HepG2 (cell line): Measurements from ENCODE around the gene CHN1. TPM values are rescaled to one million over a fixed set of nuclear protein-coding genes. Genes with fewer than 3 reads are reported as not detected.

Experiments used
- ATAC-seq: fragments of 200-7000 bp; cut with Tn5 transposase; 3 replicates; pipeline ENCODE4 v1.9.1; 2020; ENCODE audit warnings: mild to moderate bottlenecking, moderate library complexity
- BruUV-seq: library from RNA; stranded (reverse); fragments of 400-500 nt; replicated peaks from 2 replicates; lab custom pipeline; 2021; lab: Mats Ljungman, UMichigan
- CTCF ChIA-PET: fragments of 300-600 bp; formaldehyde crosslinking; extraction: SDS; loops from one replicate; lab custom pipeline; 2021; ENCODE audit warnings: low total read pairs, inconsistent platforms, low intra/inter-chr PET ratio; lab: Yijun Ruan, JAX
- POLR2A ChIA-PET: fragments of 350-600 bp; sonication (Branson Sonifier 250); formaldehyde crosslinking; loops from one replicate; lab custom pipeline; 2020; ENCODE audit warnings: antibody characterized with exemption, inconsistent platforms; lab: Yijun Ruan, JAX
- DNase-seq: peaks from one replicate; pipeline ENCODE4 v3.0.0-alpha.2; 2015; ENCODE audit warnings: low spot score
- FAIRE-seq: peaks from 3 replicates; lab custom pipeline; 2011; peaks lifted over from hg19 to GRCh38; lab: Jason Lieb, UNC
- H2AFZ ChIP-seq: one replicate; pipeline ENCODE4 v1.6.1; 2011; ENCODE audit warnings: low read length, inconsistent platforms
- H3K27ac ChIP-seq: fragments of 300-600 bp; 3 replicates; pipeline ENCODE4 v1.8.0; 2011; ENCODE audit warnings: mixed run types, mild to moderate bottlenecking, mixed read lengths, low read length, inconsistent platforms; ENCODE audit not compliant: insufficient read depth; ENCODE audit errors: extremely low read length
- H3K27me3 ChIP-seq, 2 experiments: fragments of 200-600 bp in 1 of 2; 2 replicates in 1 of 2; 3 replicates in 1 of 2; pipeline versions ENCODE4 v1.6.0 to v1.8.0; 2011; ENCODE audit warnings: low read length in 2 of 2, mild to moderate bottlenecking in 2 of 2, moderate library complexity in 2 of 2, inconsistent platforms in 1 of 2; ENCODE audit not compliant: insufficient read depth in 2 of 2, control insufficient read depth in 1 of 2
- H3K36me3 ChIP-seq, 2 experiments: fragments of 200-600 bp in 1 of 2; replicated peaks in 1 of 2; 2 replicates in 1 of 2; 3 replicates in 1 of 2; pipeline versions ENCODE4 v1.5.1 to v1.8.0; 2011; ENCODE audit warnings: low read length in 2 of 2, inconsistent platforms in 1 of 2; ENCODE audit not compliant: insufficient read depth in 2 of 2, control insufficient read depth in 1 of 2
- H3K4me1 ChIP-seq: 2 replicates; pipeline ENCODE4 v1.5.1; 2012; ENCODE audit warnings: low read length, inconsistent platforms; ENCODE audit not compliant: insufficient read depth
- H3K4me2 ChIP-seq: 2 replicates; pipeline ENCODE4 v1.6.0; 2011; ENCODE audit warnings: low read depth, low read length, inconsistent platforms
- H3K4me3 ChIP-seq, 3 experiments: fragments of 200-600 bp in 1 of 3; sonication (generic), shearing (Covaris generic) in 1 of 3; replicated peaks in 1 of 3; 2 replicates each; pipeline ENCODE4 v1.5.1; 2011 to 2016; ENCODE audit warnings: low read length in 3 of 3, inconsistent platforms in 2 of 3, low read depth in 2 of 3, mild to moderate bottlenecking in 2 of 3, control low read depth in 1 of 3, mixed read lengths in 1 of 3; ENCODE audit not compliant: insufficient read depth in 1 of 3
- H3K79me2 ChIP-seq: one replicate; pipeline ENCODE4 v1.6.1; 2011; ENCODE audit warnings: low read length, inconsistent platforms; ENCODE audit not compliant: insufficient read depth
- H3K9ac ChIP-seq: 2 replicates; pipeline ENCODE4 v1.6.0; 2011; ENCODE audit warnings: mild to moderate bottlenecking, low read depth, low read length, inconsistent platforms; ENCODE audit not compliant: insufficient read depth
- H3K9me3 ChIP-seq: 2 replicates; pipeline ENCODE4 v1.5.1; 2012; ENCODE audit warnings: mild to moderate bottlenecking, low read length
- H4K20me1 ChIP-seq: 2 replicates; pipeline ENCODE4 v1.6.0; 2011; ENCODE audit warnings: inconsistent platforms, mild to moderate bottlenecking, low read length, moderate library complexity; ENCODE audit not compliant: insufficient read depth
- ATF7 ChIP-seq, 2 experiments: fragments of 450-650 bp in 1 of 2; sonication (generic) in 1 of 2; formaldehyde crosslinking in 1 of 2; IDR thresholded peaks; 2 replicates each; pipeline versions ENCODE4 v1.4.0 to v1.6.1; 2016 to 2020; ENCODE audit warnings: antibody characterized with exemption in 1 of 2, mild to moderate bottlenecking in 1 of 2, missing genetic modification reagents in 1 of 2
- E2F5 ChIP-seq: sonication (generic); formaldehyde crosslinking; conservative IDR thresholded peaks from 2 replicates; pipeline ENCODE4 v1.4.0; 2020; ENCODE audit warnings: missing genetic modification reagents
- LCORL ChIP-seq, 2 experiments: fragments of 450-650 bp in 1 of 2; sonication (generic) in 1 of 2; formaldehyde crosslinking in 1 of 2; IDR thresholded peaks; 2 replicates each; pipeline versions ENCODE4 v1.5.0 to v1.6.1; 2017 to 2020; ENCODE audit warnings: antibody characterized with exemption in 1 of 2, missing genetic modification reagents in 1 of 2
- WGBS: methylation state at CpG from one replicate; pipeline ENCODE4 v1.1.6; 2017; ENCODE audit warnings: low lambda C conversion rate; 5-methylcytosine and 5-hydroxymethylcytosine counted together
- in situ Hi-C: cut with HindIII; loops from 2 replicates; pipeline ENCODE4 v1.10.0; 2017; ENCODE audit warnings: low pct_unique_long_range_greater_than_20kb; ENCODE audit not compliant: extremely low pct_ligation_motif_present
- intact Hi-C: fragments of 100-400 bp; cut with micrococcal nuclease; formaldehyde crosslinking; loops from one replicate; pipeline ENCODE4 v1.10.0; 2022; ENCODE audit not compliant: unreplicated experiment
- polyA plus RNA-seq, 8 experiments: library from polyadenylated mRNA; depleted of rRNA in 3 of 8; stranded (reverse) in 7 of 8; unstranded in 1 of 8; fragments of >200 nt; fragmentation: Illumina TruSeq in 4 of 8; extraction: Trizol in 4 of 8; gene quantifications; 2 replicates each; pipeline versions ENCODE4 v1.2.1 to v1.2.3, GENCODE V29; 2011 to 2016; ENCODE audit warnings: low read depth in 4 of 8, missing spikeins in 1 of 8, mixed read lengths in 1 of 8; ENCODE audit not compliant: insufficient read depth in 1 of 8
- total RNA-seq, 5 experiments: library from RNA; depleted of rRNA; stranded (reverse); fragments of >200 nt; fragmentation: Illumina TruSeq; extraction: Trizol; gene quantifications; 2 replicates each; pipeline ENCODE4 v1.2.3, GENCODE V29; 2016; ENCODE audit warnings: low read depth in 1 of 5

The CHN1 gene
- total and polyA plus RNA-seq, 2 of the 13 experiments (the other 11 are each of a cell fraction or from before 2014, with no cell fraction given), result 2.8 to 3.5 TPM

DNA sequence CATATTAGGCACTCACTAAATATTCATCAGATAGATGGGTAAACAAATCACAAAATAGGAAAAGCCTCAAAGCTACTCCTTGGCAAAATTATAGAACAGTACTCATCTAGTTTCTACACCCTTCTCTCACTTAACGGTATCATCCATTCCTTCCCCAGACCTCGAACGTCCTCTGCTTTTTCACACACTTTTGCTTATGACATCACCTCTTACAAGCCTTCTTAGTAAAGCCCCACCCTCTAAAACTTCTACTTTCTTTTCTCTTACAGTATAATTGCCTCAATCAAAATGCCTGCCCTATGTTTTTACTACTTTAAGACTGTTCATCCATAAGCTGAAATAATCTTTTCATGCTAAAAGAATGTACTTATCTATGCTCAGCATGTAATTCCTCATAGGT is 8.1 kb downstream of the CHN1 start:
- no peak overlapping the region for H3K4me2 ChIP-seq
- CTCF ChIA-PET, result no interaction called here
- H4K20me1 ChIP-seq, result no peaks in the 10 kb centered on the region
- WGBS, result 17% methylated on average over 3 of the region's 3 CpGs
- FAIRE-seq, result no peak
- H3K27ac ChIP-seq, result no peak overlapping the region
- no peaks in the 10 kb centered on the region for H3K79me2 ChIP-seq
- intact Hi-C loops, result no loop called here
- peaks cover 0 to 3% of the 10 kb centered on the region in 2 experiments; a peak in 1 of 5 replicates for H3K27me3 ChIP-seq
- no peak for DNase-seq
- H3K9me3 ChIP-seq, result no peaks in the 10 kb centered on the region
- ATAC-seq, result no peak
- no peak overlapping the region for H3K9ac ChIP-seq
- no peak overlapping the region for H3K4me3 ChIP-seq
- TF ChIP-seq ATF7 (IDR thresholded peaks at IDR 0.05) (peak; percentile 75), ATF7 (CRISPR knock-in tag; IDR thresholded peaks at IDR 0.05) (no peak), E2F5 (CRISPR knock-in tag) (no peak)
- in situ Hi-C loops, result no loop called here
- H3K36me3 ChIP-seq, result no peaks in the 10 kb centered on the region
- no peak overlapping the region for H2AFZ ChIP-seq
- POLR2A ChIA-PET, result no interaction called here
- no TSS peak for BruUV-seq
- no peaks in the 10 kb centered on the region for H3K4me1 ChIP-seq

DNA sequence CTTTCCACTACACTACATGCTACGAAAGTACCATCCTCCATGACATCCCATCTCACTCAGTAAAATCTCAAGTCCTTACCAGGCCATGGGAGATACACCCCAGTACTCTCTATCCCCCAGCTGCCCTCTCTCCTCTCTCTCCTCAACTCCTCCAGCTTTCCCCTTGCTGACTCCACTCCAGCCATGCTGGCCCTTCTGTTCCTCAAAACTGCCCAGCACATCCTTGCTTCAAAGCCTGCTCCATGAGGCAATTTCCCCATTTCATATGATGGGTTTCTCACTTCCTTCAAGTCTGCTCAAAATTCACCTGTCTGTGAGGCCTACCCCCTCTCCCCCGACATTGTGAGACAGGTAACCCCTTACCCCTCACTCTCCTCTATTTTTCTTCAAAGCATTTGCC is 8.6 kb downstream of the CHN1 start:
- Histone ChIP-seq H3K4me2 (no peak overlapping the region), H3K9me3 (no peaks in the 10 kb centered on the region), H3K27ac (no peak overlapping the region), H3K4me3 (no peak overlapping the region), H3K27me3 (peaks cover 0 to 3% of the 10 kb centered on the region in 2 experiments; a peak in 1 of 5 replicates), H2AFZ (no peak overlapping the region), H3K9ac (no peak overlapping the region), H3K36me3 (no peaks in the 10 kb centered on the region), H4K20me1 (no peaks in the 10 kb centered on the region), H3K79me2 (no peaks in the 10 kb centered on the region), H3K4me1 (no peaks in the 10 kb centered on the region)
- FAIRE-seq, result no peak
- ChIA-PET CTCF (no interaction called here), POLR2A (no interaction called here)
- no peak for ATAC-seq
- BruUV-seq, result no TSS peak
- intact Hi-C loops (no loop called here), in situ Hi-C loops (no loop called here)
- no peak for TF ChIP-seq LCORL (IDR thresholded peaks at IDR 0.05)
- TF ChIP-seq LCORL (CRISPR knock-in tag; IDR thresholded peaks at IDR 0.05), result no peak
- 7% methylated on average over 2 of the region's 2 CpGs for WGBS
- no peak for DNase-seq
